ENCODE results near the gene RAB3IL1.

The RAB3IL1 gene

GRCh38 chr11:61895046-61895717, 22.2 kb downstream of the RAB3IL1 start:
- no peak overlapping the region for H4K8ac ChIP-seq (ENCODE audit: low read depth, low read length)
- peaks cover 2% of the 10 kb centered on the region for H3K9me3 ChIP-seq (ENCODE audit: insufficient read depth, low read depth, low read length)
- H3K14ac ChIP-seq (ENCODE audit: low read length), result no peak overlapping the region
- WGBS (ENCODE audit: extremely low coverage, insufficient coverage, insufficient read length), result no CpG with 5 or more reads among the region's 17 CpGs
- no peak overlapping the region for H3K23ac ChIP-seq (ENCODE audit: low read length)
- H3K4me3 ChIP-seq (ENCODE audit: low read depth, low read length), result no peak overlapping the region
- no peak overlapping the region for H2AK5ac ChIP-seq (ENCODE audit: low read length)
- no peak overlapping the region for H3K9ac ChIP-seq (ENCODE audit: low read length)
- H3K18ac ChIP-seq (ENCODE audit: low read length), result no peak overlapping the region
- no peak overlapping the region for H3K27ac ChIP-seq (ENCODE audit: low read depth, low read length)
- no peak overlapping the region for H3K4ac ChIP-seq (ENCODE audit: low read depth, low read length)
- no peak overlapping the region for H4K12ac ChIP-seq (ENCODE audit: low read depth, low read length)
- H2AFZ ChIP-seq (ENCODE audit: insufficient read depth, low read length, poor library complexity), result no peak overlapping the region
- H3K27me3 ChIP-seq (ENCODE audit: insufficient read depth, low read length), result no peaks in the 10 kb centered on the region
- peaks cover 9% of the 10 kb centered on the region for H3K79me1 ChIP-seq (ENCODE audit: low read length)
- no peak overlapping the region for H2BK5ac ChIP-seq (ENCODE audit: low read depth, low read length, poor library complexity)
- DNase-seq, result peak; percentile 75 to 77
- H4K91ac ChIP-seq (ENCODE audit: low read depth, low read length), result no peak overlapping the region
- peaks cover 10 to 11% of the 10 kb centered on the region in 2 experiments for H3K4me1 ChIP-seq (ENCODE audit: control insufficient read depth in 1 of 2, insufficient read depth in 2 of 2, low read length in 2 of 2)
- H3K4me2 ChIP-seq (ENCODE audit: low read length), result no peak overlapping the region
- H3K79me2 ChIP-seq (ENCODE audit: control insufficient read depth, insufficient read depth, low read length, poor library complexity), result peaks cover 6% of the 10 kb centered on the region
- H3K36me3 ChIP-seq (ENCODE audit: control insufficient read depth in 1 of 2, insufficient read depth in 2 of 2, low read length in 2 of 2), result no peaks in the 10 kb centered on the region
- no peak overlapping the region for H2BK12ac ChIP-seq (ENCODE audit: low read length)
- no peak overlapping the region for H2BK120ac ChIP-seq (ENCODE audit: insufficient read depth, low read length, poor library complexity)

GRCh38 chr11:61893981-61894380, 23.4 kb downstream of the RAB3IL1 start:
- no peaks in the 10 kb centered on the region for H3K9me3 ChIP-seq (ENCODE audit: insufficient read depth, low read depth, low read length)
- H3K18ac ChIP-seq (ENCODE audit: low read length), result no peak overlapping the region
- no peak overlapping the region for H3K4me2 ChIP-seq (ENCODE audit: low read length)
- no peak overlapping the region for H3K4me3 ChIP-seq (ENCODE audit: low read depth, low read length)
- peaks cover 6% of the 10 kb centered on the region for H3K79me2 ChIP-seq (ENCODE audit: control insufficient read depth, insufficient read depth, low read length, poor library complexity)
- H3K4ac ChIP-seq (ENCODE audit: low read depth, low read length), result no peak overlapping the region
- H2BK12ac ChIP-seq (ENCODE audit: low read length), result no peak overlapping the region
- H2AFZ ChIP-seq (ENCODE audit: insufficient read depth, low read length, poor library complexity), result no peak overlapping the region
- H3K14ac ChIP-seq (ENCODE audit: low read length), result no peak overlapping the region
- H4K91ac ChIP-seq (ENCODE audit: low read depth, low read length), result no peak overlapping the region
- no CpG with 5 or more reads among the region's 5 CpGs for WGBS (ENCODE audit: extremely low coverage, insufficient coverage, insufficient read length)
- DNase-seq, result no peak
- peaks cover 10% of the 10 kb centered on the region for H3K79me1 ChIP-seq (ENCODE audit: low read length)
- H3K36me3 ChIP-seq (ENCODE audit: control insufficient read depth in 1 of 2, insufficient read depth in 2 of 2, low read length in 2 of 2), result no peaks in the 10 kb centered on the region
- no peak overlapping the region for H4K8ac ChIP-seq (ENCODE audit: low read depth, low read length)
- H2BK120ac ChIP-seq (ENCODE audit: insufficient read depth, low read length, poor library complexity), result no peak overlapping the region
- H4K12ac ChIP-seq (ENCODE audit: low read depth, low read length), result no peak overlapping the region
- H3K23ac ChIP-seq (ENCODE audit: low read length), result no peak overlapping the region
- no peak overlapping the region for H2BK5ac ChIP-seq (ENCODE audit: low read depth, low read length, poor library complexity)
- no peak overlapping the region for H3K27ac ChIP-seq (ENCODE audit: low read depth, low read length)
- peaks cover 12 to 13% of the 10 kb centered on the region in 2 experiments for H3K4me1 ChIP-seq (ENCODE audit: control insufficient read depth in 1 of 2, insufficient read depth in 2 of 2, low read length in 2 of 2)
- H2AK5ac ChIP-seq (ENCODE audit: low read length), result no peak overlapping the region
- H3K27me3 ChIP-seq (ENCODE audit: insufficient read depth, low read length), result no peaks in the 10 kb centered on the region
- H3K9ac ChIP-seq (ENCODE audit: low read length), result no peak overlapping the region

DNA sequence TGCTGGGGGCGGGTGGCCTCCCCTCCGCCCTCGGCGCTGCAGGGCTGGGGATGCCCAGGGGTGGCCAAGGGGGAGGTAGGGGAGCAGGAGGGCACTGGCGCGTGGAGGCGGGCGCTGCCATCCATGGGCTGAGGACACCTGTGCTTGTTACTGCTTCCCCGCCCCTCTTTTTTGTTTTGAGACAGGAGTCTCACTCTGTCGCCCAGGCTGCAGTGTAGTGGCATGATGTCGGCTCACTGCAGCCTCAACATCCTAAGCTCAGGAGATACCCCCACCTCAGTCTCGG, 25.3 kb downstream of the RAB3IL1 start:
- H2BK120ac ChIP-seq (ENCODE audit: insufficient read depth, low read length, poor library complexity), result no peak overlapping the region
- no peaks in the 10 kb centered on the region for H3K27me3 ChIP-seq (ENCODE audit: insufficient read depth, low read length)
- H2AK5ac ChIP-seq (ENCODE audit: low read length), result no peak overlapping the region
- H4K8ac ChIP-seq (ENCODE audit: low read depth, low read length), result no peak overlapping the region
- no peak for DNase-seq
- H3K18ac ChIP-seq (ENCODE audit: low read length), result no peak overlapping the region
- peaks cover 13 to 15% of the 10 kb centered on the region in 2 experiments for H3K4me1 ChIP-seq (ENCODE audit: control insufficient read depth in 1 of 2, insufficient read depth in 2 of 2, low read length in 2 of 2)
- no peak overlapping the region for H3K4ac ChIP-seq (ENCODE audit: low read depth, low read length)
- H3K36me3 ChIP-seq (ENCODE audit: control insufficient read depth in 1 of 2, insufficient read depth in 2 of 2, low read length in 2 of 2), result no peaks in the 10 kb centered on the region
- no peaks in the 10 kb centered on the region for H3K9me3 ChIP-seq (ENCODE audit: insufficient read depth, low read depth, low read length)
- H3K14ac ChIP-seq (ENCODE audit: low read length), result no peak overlapping the region
- no peak overlapping the region for H2AFZ ChIP-seq (ENCODE audit: insufficient read depth, low read length, poor library complexity)
- peaks cover 10% of the 10 kb centered on the region for H3K79me1 ChIP-seq (ENCODE audit: low read length)
- H4K12ac ChIP-seq (ENCODE audit: low read depth, low read length), result no peak overlapping the region
- H3K4me2 ChIP-seq (ENCODE audit: low read length), result peak overlapping the region; percentile 99
- WGBS (ENCODE audit: extremely low coverage, insufficient coverage, insufficient read length), result no CpG with 5 or more reads among the region's 12 CpGs
- no peak overlapping the region for H3K23ac ChIP-seq (ENCODE audit: low read length)
- H3K27ac ChIP-seq (ENCODE audit: low read depth, low read length), result no peak overlapping the region
- H2BK12ac ChIP-seq (ENCODE audit: low read length), result no peak overlapping the region
- H2BK5ac ChIP-seq (ENCODE audit: low read depth, low read length, poor library complexity), result no peak overlapping the region
- H3K79me2 ChIP-seq (ENCODE audit: control insufficient read depth, insufficient read depth, low read length, poor library complexity), result peaks cover 6% of the 10 kb centered on the region
- no peak overlapping the region for H4K91ac ChIP-seq (ENCODE audit: low read depth, low read length)
- peak overlapping the region; percentile 70 for H3K4me3 ChIP-seq (ENCODE audit: low read depth, low read length)
- H3K9ac ChIP-seq (ENCODE audit: low read length), result no peak overlapping the region

- Histone ChIP-seq H3K14ac (ENCODE audit: low read length) (peak within 1 kb of the TSS; percentile 88), H3K27ac (ENCODE audit: low read depth, low read length) (peak within 1 kb of the TSS; percentile 23), H3K4me1 (ENCODE audit: control insufficient read depth in 1 of 2, insufficient read depth in 2 of 2, low read length in 2 of 2) (peaks cover 13 to 15% of the 10 kb centered on the region in 2 experiments), H4K12ac (ENCODE audit: low read depth, low read length) (no peak within 1 kb of the TSS), H4K91ac (ENCODE audit: low read depth, low read length) (peak within 1 kb of the TSS; percentile 66), H3K4ac (ENCODE audit: low read depth, low read length) (peak within 1 kb of the TSS; percentile 22), H2BK12ac (ENCODE audit: low read length) (peak within 1 kb of the TSS; percentile 55), H2AK5ac (ENCODE audit: low read length) (peak within 1 kb of the TSS; percentile 62), H3K4me3 (ENCODE audit: low read depth, low read length) (peak within 1 kb of the TSS; percentile 70), H3K4me2 (ENCODE audit: low read length) (peak within 1 kb of the TSS; percentile 99), H3K79me2 (ENCODE audit: control insufficient read depth, insufficient read depth, low read length, poor library complexity) (peaks cover 6% of the 10 kb centered on the region), H2AFZ (ENCODE audit: insufficient read depth, low read length, poor library complexity) (peak within 1 kb of the TSS; percentile 59), H4K8ac (ENCODE audit: low read depth, low read length) (peak within 1 kb of the TSS; percentile 74), H2BK120ac (ENCODE audit: insufficient read depth, low read length, poor library complexity) (peak within 1 kb of the TSS; percentile 54), H3K23ac (ENCODE audit: low read length) (no peak within 1 kb of the TSS), H3K18ac (ENCODE audit: low read length) (peak within 1 kb of the TSS; percentile 89), H3K36me3 (ENCODE audit: control insufficient read depth in 1 of 2, insufficient read depth in 2 of 2, low read length in 2 of 2) (no peaks in the 10 kb centered on the region), H3K9me3 (ENCODE audit: insufficient read depth, low read depth, low read length) (peaks cover 1% of the 10 kb centered on the region), H3K9ac (ENCODE audit: low read length) (no peak within 1 kb of the TSS), H2BK5ac (ENCODE audit: low read depth, low read length, poor library complexity) (peak within 1 kb of the TSS; percentile 6), H3K79me1 (ENCODE audit: low read length) (peaks cover 10% of the 10 kb centered on the region), H3K27me3 (ENCODE audit: insufficient read depth, low read length) (no peaks in the 10 kb centered on the region)
- peak; percentile 93 to 94 for DNase-seq
- WGBS (ENCODE audit: extremely low coverage, insufficient coverage, insufficient read length), result no CpG with 5 or more reads among the region's 96 CpGs
These were observed 25.9 kb downstream of the RAB3IL1 start, which contains the start of gene FADS3 for GRCh38 chr11:61891331-61892084. TSS of gene FADS3 (minus strand) at chr11:61891545. CDS start at chr11:61891381, 164 bp downstream.

Data from trophoblast cell (in vitro differentiated cells and primary cell).